K562 (cell line): Measurements from ENCODE around the gene LIN28A. TPM values are rescaled to one million over a fixed set of nuclear protein-coding genes. Genes with fewer than 3 reads are reported as not detected.

ENCODE experiments used
- AFF4 ChIP-seq: sonication (generic); formaldehyde crosslinking; IDR thresholded peaks from 2 replicates; pipeline ENCODE4 v1.8.0; 2023; ENCODE audit warnings: mild to moderate bottlenecking, missing genetic modification reagents
- ERF ChIP-seq: fragments of 450-650 bp; formaldehyde crosslinking; IDR thresholded peaks from 2 replicates; pipeline ENCODE4 v1.4.0; 2020; ENCODE audit warnings: mild to moderate bottlenecking, mixed read lengths
- FOXP1 ChIP-seq: sonication (generic); formaldehyde crosslinking; IDR thresholded peaks from 2 replicates; pipeline ENCODE4 v1.8.0; 2022; ENCODE audit warnings: mild to moderate bottlenecking, missing genetic modification reagents
- HDAC2 ChIP-seq: fragments of 450-650 bp; IDR thresholded peaks from 2 replicates; pipeline ENCODE4 v1.6.1; 2016; ENCODE audit warnings: mild to moderate bottlenecking
- NKRF ChIP-seq: fragments of 450-650 bp; IDR thresholded peaks from 2 replicates; pipeline ENCODE4 v1.6.1; 2016; ENCODE audit warnings: borderline replicate concordance
- RBFOX2 ChIP-seq: fragments of 200-400 bp; formaldehyde crosslinking; IDR thresholded peaks from 2 replicates; pipeline ENCODE4 v1.6.1; 2017; ENCODE audit warnings: low read depth, mild to moderate bottlenecking, low read length, moderate library complexity
- SREBF2 ChIP-seq: sonication (generic); formaldehyde crosslinking; IDR thresholded peaks from 2 replicates; pipeline ENCODE4 v1.4.0; 2020; ENCODE audit warnings: mild to moderate bottlenecking, missing genetic modification reagents
- TGIF2 ChIP-seq: sonication (generic); formaldehyde crosslinking; IDR thresholded peaks from 2 replicates; pipeline ENCODE4 v1.8.1; 2022; ENCODE audit warnings: mild to moderate bottlenecking, missing genetic modification reagents, moderate library complexity
- TOE1 ChIP-seq, 2 experiments: fragments of 450-650 bp in 1 of 2; sonication (generic) in 1 of 2; formaldehyde crosslinking in 1 of 2; IDR thresholded peaks; 2 replicates each; pipeline versions ENCODE4 v1.7.1 to v1.8.0; 2016 to 2022; ENCODE audit warnings: borderline replicate concordance in 2 of 2, mild to moderate bottlenecking in 2 of 2, antibody characterized with exemption in 1 of 2, inconsistent platforms in 1 of 2, low read depth in 1 of 2, missing genetic modification reagents in 1 of 2, moderate library complexity in 1 of 2
- ZBTB40 ChIP-seq, 2 experiments: fragments of 450-650 bp in 1 of 2; sonication (generic) in 1 of 2; formaldehyde crosslinking in 1 of 2; IDR thresholded peaks; 2 replicates each; pipeline versions ENCODE4 v1.7.1 to v1.9.0; 2016 to 2022; ENCODE audit warnings: inconsistent platforms in 1 of 2, mild to moderate bottlenecking in 1 of 2, missing genetic modification reagents in 1 of 2
- polyA plus RNA-seq, 8 experiments: library from polyadenylated mRNA; depleted of rRNA in 4 of 8; stranded (reverse) in 5 of 8; unstranded in 3 of 8; fragments of >200 nt; fragmentation: Nextera tagmentation in 2 of 8; fragmentation: Illumina TruSeq in 1 of 8; extraction: Ambion mirVana in 2 of 8; extraction: Trizol in 1 of 8; gene quantifications; 2 replicates each; pipeline versions ENCODE4 v1.2.1 to v1.2.3, GENCODE V29; 2011 to 2014; ENCODE audit warnings: inconsistent platforms in 1 of 8, missing spikeins in 1 of 8
- total RNA-seq, 7 experiments: library from RNA; depleted of rRNA in 6 of 7; stranded (reverse); fragments of >200 nt in 6 of 7; fragmentation: Illumina TruSeq in 2 of 7; extraction: Trizol in 2 of 7; gene quantifications; 2 replicates each; pipeline versions ENCODE4 v1.2.1 to v1.2.3, GENCODE V29; 2011 to 2021; ENCODE audit warnings: low replicate concordance in 1 of 7

The LIN28A gene
- total and polyA plus RNA-seq, 9 of the 15 experiments (the other 6 are each of a cell fraction or from before 2014, with no cell fraction given): 0.80 to 5.4 (median 3.9) TPM

- TF ChIP-seq AFF4 (CRISPR knock-in tag): 0 out of 2 replicates have a peak, but pooled peaks have one; percentile 85
- peak; percentile 86 for TF ChIP-seq HDAC2
- peak; percentile 63; the same call in 1 of the 2 replicates for TF ChIP-seq FOXP1 (CRISPR knock-in tag)
- TF ChIP-seq TGIF2 (CRISPR knock-in tag): 0 out of 2 replicates have a peak, but pooled peaks have one; percentile 20
- TF ChIP-seq ERF: peak; percentile 90
- TF ChIP-seq NKRF: peak; percentile 94
- peak; percentile 96; the same call in 1 of the 2 replicates for TF ChIP-seq SREBF2 (CRISPR knock-in tag)
- no peak for TF ChIP-seq ZBTB40 (IDR thresholded peaks at IDR 0.05)
- peak; percentile 49; the same call in 1 of the 2 replicates for TF ChIP-seq ZBTB40 (CRISPR knock-in tag; IDR thresholded peaks at IDR 0.05)
- peak; percentile 22 for TF ChIP-seq RBFOX2
- TF ChIP-seq TOE1 (IDR thresholded peaks at IDR 0.05; ENCODE audit: borderline replicate concordance): no peak
- 0 out of 2 replicates have a peak, but pooled peaks have one; percentile 85 for TF ChIP-seq TOE1 (CRISPR knock-in tag; IDR thresholded peaks at IDR 0.05; ENCODE audit: borderline replicate concordance, low read depth)
Measured at GRCh38 chr1:26471498-26472319, 61.1 kb downstream of the LIN28A start (continued).
